ENCODE measurements around the gene ZBTB7B.
A peak's percentile ranks its signal among the peaks of the same experiment; 100 is the strongest.

ZBTB7B gene

GRCh38 chr1:154996966-154997701 is 5.5 kb upstream of the ZBTB7B start:
- no peak overlapping the region for H3K4me3 ChIP-seq (ENCODE audit: low read depth in 1 of 2, low read length in 2 of 2)
- H3K36me3 ChIP-seq (ENCODE audit: control insufficient read depth in 1 of 2, insufficient read depth in 2 of 2, low read length in 2 of 2): peaks cover 0 to 4% of the 10 kb centered on the region in 2 donors
- no peak overlapping the region for H3K27ac ChIP-seq (ENCODE audit: low read depth, low read length)
- no peaks in the 10 kb centered on the region for H3K9me3 ChIP-seq (ENCODE audit: control insufficient read depth in 1 of 2, low read length in 2 of 2)
- peaks cover 22 to 34% of the 10 kb centered on the region in 2 donors for H3K4me1 ChIP-seq (ENCODE audit: control insufficient read depth in 1 of 2, insufficient read depth in 2 of 2, low read length in 2 of 2)
- H3K27me3 ChIP-seq (ENCODE audit: control insufficient read depth in 1 of 2, insufficient read depth in 2 of 2, low read length in 2 of 2): no peaks in the 10 kb centered on the region
- H3K9ac ChIP-seq (ENCODE audit: low read depth in 1 of 2, low read length in 2 of 2): no peak overlapping the region

- Histone ChIP-seq H3K9me3 (ENCODE audit: control insufficient read depth in 1 of 2, low read length in 2 of 2) (no peaks in the 10 kb centered on the region), H3K27ac (ENCODE audit: low read depth, low read length) (no peak overlapping the region), H3K4me3 (ENCODE audit: low read depth in 1 of 2, low read length in 2 of 2) (no peak overlapping the region), H3K4me1 (ENCODE audit: control insufficient read depth in 1 of 2, insufficient read depth in 2 of 2, low read length in 2 of 2) (peaks cover 22 to 34% of the 10 kb centered on the region in 2 donors), H3K36me3 (ENCODE audit: control insufficient read depth in 1 of 2, insufficient read depth in 2 of 2, low read length in 2 of 2) (no peaks in the 10 kb centered on the region), H3K9ac (ENCODE audit: low read depth in 1 of 2, low read length in 2 of 2) (no peak overlapping the region), H3K27me3 (ENCODE audit: control insufficient read depth in 1 of 2, insufficient read depth in 2 of 2, low read length in 2 of 2) (no peaks in the 10 kb centered on the region)
Observed at GRCh38 chr1:154998201-154998780, 4.3 kb upstream of the ZBTB7B start.

GRCh38 chr1:154998818-154999570 is 3.6 kb upstream of the ZBTB7B start:
- Histone ChIP-seq H3K9ac (ENCODE audit: low read depth in 1 of 2, low read length in 2 of 2) (peak overlapping the region; percentile 40 to 88), H3K27me3 (ENCODE audit: control insufficient read depth in 1 of 2, insufficient read depth in 2 of 2, low read length in 2 of 2) (no peaks in the 10 kb centered on the region), H3K4me3 (ENCODE audit: low read depth in 1 of 2, low read length in 2 of 2) (peak overlapping the region; percentile 21 to 58), H3K36me3 (ENCODE audit: control insufficient read depth in 1 of 2, insufficient read depth in 2 of 2, low read length in 2 of 2) (no peaks in the 10 kb centered on the region), H3K9me3 (ENCODE audit: control insufficient read depth in 1 of 2, low read length in 2 of 2) (no peaks in the 10 kb centered on the region), H3K4me1 (ENCODE audit: control insufficient read depth in 1 of 2, insufficient read depth in 2 of 2, low read length in 2 of 2) (peaks cover 22 to 34% of the 10 kb centered on the region in 2 donors), H3K27ac (ENCODE audit: low read depth, low read length) (no peak overlapping the region)

- Histone ChIP-seq H3K4me3 (ENCODE audit: low read depth in 1 of 2, low read length in 2 of 2) (peak overlapping the region; percentile 82 to 89), H3K9me3 (ENCODE audit: control insufficient read depth in 1 of 2, low read length in 2 of 2) (no peaks in the 10 kb centered on the region), H3K27me3 (ENCODE audit: control insufficient read depth in 1 of 2, insufficient read depth in 2 of 2, low read length in 2 of 2) (no peaks in the 10 kb centered on the region), H3K4me1 (ENCODE audit: control insufficient read depth in 1 of 2, insufficient read depth in 2 of 2, low read length in 2 of 2) (peaks cover 30 to 33% of the 10 kb centered on the region in 2 donors), H3K36me3 (ENCODE audit: control insufficient read depth in 1 of 2, insufficient read depth in 2 of 2, low read length in 2 of 2) (no peaks in the 10 kb centered on the region), H3K9ac (ENCODE audit: low read depth in 1 of 2, low read length in 2 of 2) (peak overlapping the region; percentile 88 to 93), H3K27ac (ENCODE audit: low read depth, low read length) (peak overlapping the region; percentile 88)
Observed at GRCh38 chr1:154999571-155000410, 2.8 kb upstream of the ZBTB7B start.

- H3K9me3 ChIP-seq (ENCODE audit: control insufficient read depth in 1 of 2, low read length in 2 of 2): no peaks in the 10 kb centered on the region
- peaks cover 34 to 35% of the 10 kb centered on the region in 2 donors for H3K4me1 ChIP-seq (ENCODE audit: control insufficient read depth in 1 of 2, insufficient read depth in 2 of 2, low read length in 2 of 2)
- H3K4me3 ChIP-seq (ENCODE audit: low read depth in 1 of 2, low read length in 2 of 2): peak overlapping the region; percentile 82 to 89
- peak overlapping the region; percentile 88 to 94 for H3K9ac ChIP-seq (ENCODE audit: low read depth in 1 of 2, low read length in 2 of 2)
- H3K36me3 ChIP-seq (ENCODE audit: control insufficient read depth in 1 of 2, insufficient read depth in 2 of 2, low read length in 2 of 2): no peaks in the 10 kb centered on the region
- H3K27ac ChIP-seq (ENCODE audit: low read depth, low read length): peak overlapping the region; percentile 94
- no peaks in the 10 kb centered on the region for H3K27me3 ChIP-seq (ENCODE audit: control insufficient read depth in 1 of 2, insufficient read depth in 2 of 2, low read length in 2 of 2)
Observed at GRCh38 chr1:155000411-155000725, 2.2 kb upstream of the ZBTB7B start.

GRCh38 chr1:155000726-155001424 is 1.7 kb upstream of the ZBTB7B start:
- peak overlapping the region; percentile 94 for H3K27ac ChIP-seq (ENCODE audit: low read depth, low read length)

GRCh38 chr1:155001425-155001674 is 1.3 kb upstream of the ZBTB7B start:
- Histone ChIP-seq H3K27me3 (ENCODE audit: control insufficient read depth in 1 of 2, insufficient read depth in 2 of 2, low read length in 2 of 2) (no peaks in the 10 kb centered on the region), H3K9ac (ENCODE audit: low read depth in 1 of 2, low read length in 2 of 2) (peak overlapping the region; percentile 88 to 94), H3K27ac (ENCODE audit: low read depth, low read length) (peak overlapping the region; percentile 94), H3K4me3 (ENCODE audit: low read depth in 1 of 2, low read length in 2 of 2) (peak overlapping the region; percentile 82 to 89), H3K9me3 (ENCODE audit: control insufficient read depth in 1 of 2, low read length in 2 of 2) (no peaks in the 10 kb centered on the region), H3K36me3 (ENCODE audit: control insufficient read depth in 1 of 2, insufficient read depth in 2 of 2, low read length in 2 of 2) (no peaks in the 10 kb centered on the region), H3K4me1 (ENCODE audit: control insufficient read depth in 1 of 2, insufficient read depth in 2 of 2, low read length in 2 of 2) (peaks cover 40 to 45% of the 10 kb centered on the region in 2 donors)

More at GRCh38 chr1:155000726-155001424, 1.7 kb upstream of the ZBTB7B start:
- no peaks in the 10 kb centered on the region for H3K9me3 ChIP-seq (ENCODE audit: control insufficient read depth in 1 of 2, low read length in 2 of 2)
- H3K9ac ChIP-seq (ENCODE audit: low read depth in 1 of 2, low read length in 2 of 2): peak overlapping the region; percentile 88 to 94
- peaks cover 39 to 40% of the 10 kb centered on the region in 2 donors for H3K4me1 ChIP-seq (ENCODE audit: control insufficient read depth in 1 of 2, insufficient read depth in 2 of 2, low read length in 2 of 2)
- H3K36me3 ChIP-seq (ENCODE audit: control insufficient read depth in 1 of 2, insufficient read depth in 2 of 2, low read length in 2 of 2): no peaks in the 10 kb centered on the region
- peak overlapping the region; percentile 82 to 89 for H3K4me3 ChIP-seq (ENCODE audit: low read depth in 1 of 2, low read length in 2 of 2)
- no peaks in the 10 kb centered on the region for H3K27me3 ChIP-seq (ENCODE audit: control insufficient read depth in 1 of 2, insufficient read depth in 2 of 2, low read length in 2 of 2)

- peaks cover 43 to 50% of the 10 kb centered on the region in 2 donors for H3K4me1 ChIP-seq (ENCODE audit: control insufficient read depth in 1 of 2, insufficient read depth in 2 of 2, low read length in 2 of 2)
- H3K36me3 ChIP-seq (ENCODE audit: control insufficient read depth in 1 of 2, insufficient read depth in 2 of 2, low read length in 2 of 2): no peaks in the 10 kb centered on the region
- peak overlapping the region; percentile 89 to 96 for H3K4me3 ChIP-seq (ENCODE audit: low read depth in 1 of 2, low read length in 2 of 2)
- H3K27ac ChIP-seq (ENCODE audit: low read depth, low read length): peak overlapping the region; percentile 94
- peak overlapping the region; percentile 88 to 94 for H3K9ac ChIP-seq (ENCODE audit: low read depth in 1 of 2, low read length in 2 of 2)
- no peaks in the 10 kb centered on the region for H3K27me3 ChIP-seq (ENCODE audit: control insufficient read depth in 1 of 2, insufficient read depth in 2 of 2, low read length in 2 of 2)
- H3K9me3 ChIP-seq (ENCODE audit: control insufficient read depth in 1 of 2, low read length in 2 of 2): no peaks in the 10 kb centered on the region
Observed at GRCh38 chr1:155001675-155002463, 733 bp upstream of the ZBTB7B start.

- H3K4me1 ChIP-seq (ENCODE audit: control insufficient read depth in 1 of 2, insufficient read depth in 2 of 2, low read length in 2 of 2): peaks cover 47 to 57% of the 10 kb centered on the region in 2 donors
- H3K4me3 ChIP-seq (ENCODE audit: low read depth in 1 of 2, low read length in 2 of 2): peak overlapping the region; percentile 96 to 97
- H3K27ac ChIP-seq (ENCODE audit: low read depth, low read length): peak overlapping the region; percentile 98
- H3K27me3 ChIP-seq (ENCODE audit: control insufficient read depth in 1 of 2, insufficient read depth in 2 of 2, low read length in 2 of 2): no peaks in the 10 kb centered on the region
- H3K9ac ChIP-seq (ENCODE audit: low read depth in 1 of 2, low read length in 2 of 2): peak overlapping the region; percentile 98 to 99
- H3K9me3 ChIP-seq (ENCODE audit: control insufficient read depth in 1 of 2, low read length in 2 of 2): no peaks in the 10 kb centered on the region
- no peaks in the 10 kb centered on the region for H3K36me3 ChIP-seq (ENCODE audit: control insufficient read depth in 1 of 2, insufficient read depth in 2 of 2, low read length in 2 of 2)
Observed at GRCh38 chr1:155003227-155003765, 694 bp downstream of the ZBTB7B start.

All from duodenal mucosa (tissue), 2 donors.